K562 (cell line): ENCODE data around the gene MBOAT7. TPM values are rescaled to one million over a fixed set of nuclear protein-coding genes. Genes with fewer than 3 reads are reported as not detected.
A peak's percentile ranks its signal among the peaks of the same experiment; 100 is the strongest.

Source experiments
- CHAMP1 ChIP-seq: fragments of 450-650 bp; IDR thresholded peaks from 2 replicates; pipeline ENCODE4 v1.6.1; 2016; ENCODE audit warnings: mild to moderate bottlenecking
- CLOCK ChIP-seq: fragments of 250-450 bp; sonication (Bioruptor Pico); IDR thresholded peaks from 2 replicates; pipeline ENCODE4 v1.4.0; 2020; ENCODE audit warnings: mild to moderate bottlenecking, moderate library complexity, borderline replicate concordance
- EHMT2 ChIP-seq: fragments of 450-650 bp; IDR thresholded peaks from 2 replicates; pipeline ENCODE4 v1.6.1; 2018; ENCODE audit warnings: antibody characterized with exemption
- GMEB1 ChIP-seq: fragments of 250-450 bp; sonication (Bioruptor Pico); IDR thresholded peaks from 2 replicates; pipeline ENCODE4 v1.4.0; 2020; ENCODE audit warnings: mild to moderate bottlenecking
- PCBP1 ChIP-seq: fragments of 200-400 bp; formaldehyde crosslinking; IDR thresholded peaks from 2 replicates; pipeline ENCODE4 v1.6.1; 2018; ENCODE audit warnings: mild to moderate bottlenecking, low read depth, low read length; ENCODE audit not compliant: poor library complexity, severe bottlenecking
- PTRF ChIP-seq: fragments of 450-650 bp; IDR thresholded peaks from 2 replicates; pipeline ENCODE4 v1.6.1; 2016; ENCODE audit warnings: mild to moderate bottlenecking, missing genetic modification characterization, missing compliant biosample characterization
- RBFOX2 ChIP-seq: fragments of 200-400 bp; formaldehyde crosslinking; IDR thresholded peaks from 2 replicates; pipeline ENCODE4 v1.6.1; 2017; ENCODE audit warnings: low read depth, mild to moderate bottlenecking, low read length, moderate library complexity
- TCF3 ChIP-seq: sonication (generic); formaldehyde crosslinking; IDR thresholded peaks from 2 replicates; pipeline ENCODE4 v1.4.0; 2020; ENCODE audit warnings: mild to moderate bottlenecking, missing genetic modification reagents
- TCF7 ChIP-seq: sonication (generic); IDR thresholded peaks from 2 replicates; pipeline ENCODE4 v1.6.1; 2016; ENCODE audit warnings: antibody characterized with exemption, borderline replicate concordance
- ZBTB40 ChIP-seq, 2 experiments: fragments of 450-650 bp in 1 of 2; sonication (generic) in 1 of 2; formaldehyde crosslinking in 1 of 2; IDR thresholded peaks; 2 replicates each; pipeline versions ENCODE4 v1.7.1 to v1.9.0; 2016 to 2022; ENCODE audit warnings: inconsistent platforms in 1 of 2, mild to moderate bottlenecking in 1 of 2, missing genetic modification reagents in 1 of 2
- polyA plus RNA-seq, 8 experiments: library from polyadenylated mRNA; depleted of rRNA in 4 of 8; stranded (reverse) in 5 of 8; unstranded in 3 of 8; fragments of >200 nt; fragmentation: Nextera tagmentation in 2 of 8; fragmentation: Illumina TruSeq in 1 of 8; extraction: Ambion mirVana in 2 of 8; extraction: Trizol in 1 of 8; gene quantifications; 2 replicates each; pipeline versions ENCODE4 v1.2.1 to v1.2.3, GENCODE V29; 2011 to 2014; ENCODE audit warnings: inconsistent platforms in 1 of 8, missing spikeins in 1 of 8
- total RNA-seq, 7 experiments: library from RNA; depleted of rRNA in 6 of 7; stranded (reverse); fragments of >200 nt in 6 of 7; fragmentation: Illumina TruSeq in 2 of 7; extraction: Trizol in 2 of 7; gene quantifications; 2 replicates each; pipeline versions ENCODE4 v1.2.1 to v1.2.3, GENCODE V29; 2011 to 2021; ENCODE audit warnings: low replicate concordance in 1 of 7

MBOAT7 gene
- total and polyA plus RNA-seq, 9 of the 15 experiments (the other 6 are each of a cell fraction or from before 2014, with no cell fraction given): 1.4 to 153 (median 56.1) TPM

DNA sequence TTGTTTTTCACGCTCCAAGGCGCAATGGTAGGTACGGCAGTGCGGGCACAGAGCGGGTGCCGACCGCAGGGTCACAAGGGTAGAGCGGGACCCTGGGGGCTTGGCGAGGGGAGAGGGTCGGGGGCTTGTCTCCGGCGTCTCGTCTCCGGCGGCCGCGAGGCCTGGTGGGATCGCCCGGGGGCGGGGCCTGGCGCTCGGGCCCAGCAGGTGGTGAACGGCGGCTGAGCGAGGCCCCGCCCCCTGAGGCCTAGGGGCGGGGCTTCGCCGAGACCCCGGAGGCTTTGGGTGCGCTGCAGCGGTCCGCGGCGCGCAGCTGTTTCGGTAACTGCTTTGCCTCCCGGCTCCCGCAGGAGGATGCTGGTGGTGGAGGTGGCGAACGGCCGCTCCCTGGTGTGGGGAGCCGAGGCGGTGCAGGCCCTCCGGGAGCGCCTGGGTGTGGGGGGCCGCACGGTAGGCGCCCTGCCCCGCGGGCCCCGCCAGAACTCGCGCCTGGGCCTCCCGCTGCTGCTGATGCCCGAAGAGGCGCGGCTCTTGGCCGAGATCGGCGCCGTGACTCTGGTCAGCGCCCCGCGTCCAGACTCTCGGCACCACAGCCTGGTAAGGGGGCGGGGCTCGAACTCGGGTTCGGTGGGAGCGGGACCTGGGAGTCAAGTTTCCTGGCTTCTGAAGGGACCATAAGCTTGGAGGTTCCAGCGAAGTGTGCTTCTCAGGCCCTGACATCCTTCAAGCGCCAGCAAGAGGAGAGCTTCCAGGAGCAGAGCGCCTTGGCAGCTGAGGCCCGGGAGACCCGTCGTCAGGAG lies 1.8 kb upstream of the MBOAT7 start, which contains the start of gene TSEN34 (continued):
- TF ChIP-seq CLOCK (CRISPR knock-in tag): no peak
- no peak for TF ChIP-seq TCF7
- TF ChIP-seq CHAMP1: no peak
- peak; percentile 1; the same call in 1 of the 2 replicates for TF ChIP-seq RBFOX2
- TF ChIP-seq GMEB1 (CRISPR knock-in tag): no peak
- TF ChIP-seq PTRF (tag): no peak
- TF ChIP-seq PCBP1: no peak
- no peak for TF ChIP-seq TCF3 (CRISPR knock-in tag)
- no peak for TF ChIP-seq EHMT2
- TF ChIP-seq ZBTB40 (IDR thresholded peaks at IDR 0.05): no peak
- no peak for TF ChIP-seq ZBTB40 (CRISPR knock-in tag; IDR thresholded peaks at IDR 0.05)
